Measurements from ENCODE around the gene KCNJ1.

KCNJ1 gene

DNA sequence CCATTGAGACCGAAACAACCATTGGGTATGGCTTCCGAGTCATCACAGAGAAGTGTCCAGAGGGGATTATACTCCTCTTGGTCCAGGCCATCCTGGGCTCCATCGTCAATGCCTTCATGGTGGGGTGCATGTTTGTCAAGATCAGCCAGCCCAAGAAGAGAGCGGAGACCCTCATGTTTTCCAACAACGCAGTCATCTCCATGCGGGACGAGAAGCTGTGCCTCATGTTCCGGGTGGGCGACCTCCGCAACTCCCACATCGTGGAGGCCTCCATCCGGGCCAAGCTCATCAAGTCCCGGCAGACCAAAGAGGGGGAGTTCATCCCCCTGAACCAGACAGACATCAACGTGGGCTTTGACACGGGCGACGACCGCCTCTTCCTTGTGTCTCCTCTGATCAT, 44.6 kb upstream of the KCNJ1 start:
- no peak for DNase-seq (ENCODE audit: low spot score)
- TF ChIP-seq, protein P1, sequence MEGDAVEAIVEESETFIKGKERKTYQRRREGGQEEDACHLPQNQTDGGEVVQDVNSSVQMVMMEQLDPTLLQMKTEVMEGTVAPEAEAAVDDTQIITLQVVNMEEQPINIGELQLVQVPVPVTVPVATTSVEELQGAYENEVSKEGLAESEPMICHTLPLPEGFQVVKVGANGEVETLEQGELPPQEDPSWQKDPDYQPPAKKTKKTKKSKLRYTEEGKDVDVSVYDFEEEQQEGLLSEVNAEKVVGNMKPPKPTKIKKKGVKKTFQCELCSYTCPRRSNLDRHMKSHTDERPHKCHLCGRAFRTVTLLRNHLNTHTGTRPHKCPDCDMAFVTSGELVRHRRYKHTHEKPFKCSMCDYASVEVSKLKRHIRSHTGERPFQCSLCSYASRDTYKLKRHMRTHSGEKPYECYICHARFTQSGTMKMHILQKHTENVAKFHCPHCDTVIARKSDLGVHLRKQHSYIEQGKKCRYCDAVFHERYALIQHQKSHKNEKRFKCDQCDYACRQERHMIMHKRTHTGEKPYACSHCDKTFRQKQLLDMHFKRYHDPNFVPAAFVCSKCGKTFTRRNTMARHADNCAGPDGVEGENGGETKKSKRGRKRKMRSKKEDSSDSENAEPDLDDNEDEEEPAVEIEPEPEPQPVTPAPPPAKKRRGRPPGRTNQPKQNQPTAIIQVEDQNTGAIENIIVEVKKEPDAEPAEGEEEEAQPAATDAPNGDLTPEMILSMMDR (conservative IDR thresholded peaks at IDR 0.05; ENCODE audit: low read depth), result no peak
- ChIA-PET CTCF (no interaction called here), POLR2A (ENCODE audit: low non-redundant PET) (no interaction called here)
- no peak overlapping the region for H3K27ac ChIP-seq

DNA sequence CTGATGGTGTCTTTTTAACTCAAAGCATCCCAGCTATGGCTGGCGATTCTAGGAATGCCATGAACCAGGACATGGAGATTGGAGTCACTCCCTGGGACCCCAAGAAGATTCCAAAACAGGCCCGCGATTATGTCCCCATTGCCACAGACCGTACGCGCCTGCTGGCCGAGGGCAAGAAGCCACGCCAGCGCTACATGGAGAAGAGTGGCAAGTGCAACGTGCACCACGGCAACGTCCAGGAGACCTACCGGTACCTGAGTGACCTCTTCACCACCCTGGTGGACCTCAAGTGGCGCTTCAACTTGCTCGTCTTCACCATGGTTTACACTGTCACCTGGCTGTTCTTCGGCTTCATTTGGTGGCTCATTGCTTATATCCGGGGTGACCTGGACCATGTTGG, 44.1 kb upstream of the KCNJ1 start:
- no peak overlapping the region for H3K27ac ChIP-seq
- CTCF ChIA-PET, result no interaction called here
- TF ChIP-seq, protein P1 (conservative IDR thresholded peaks at IDR 0.05; ENCODE audit: low read depth), result no peak
- POLR2A ChIA-PET (ENCODE audit: low non-redundant PET), result no interaction called here
- DNase-seq (ENCODE audit: low spot score), result no peak

DNA sequence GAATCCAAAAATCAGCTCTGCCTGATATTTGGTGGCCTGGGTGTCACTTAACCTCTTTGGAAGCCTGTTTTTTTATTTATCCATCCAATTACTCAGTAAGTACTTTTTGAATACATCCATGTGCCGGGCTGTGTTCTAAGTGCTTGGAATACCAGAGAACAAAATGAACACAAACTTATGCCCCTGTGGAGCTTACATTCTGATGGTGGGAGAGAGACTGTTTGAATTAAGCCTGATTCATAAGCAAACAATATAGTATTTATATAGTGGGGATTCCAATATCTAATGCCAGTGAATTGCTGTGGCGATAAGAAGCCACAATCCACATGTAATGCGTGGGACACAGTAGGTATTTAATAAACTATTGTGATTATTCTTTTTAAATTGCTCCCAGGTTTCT, 43.5 kb upstream of the KCNJ1 start:
- TF ChIP-seq, protein P1 (conservative IDR thresholded peaks at IDR 0.05; ENCODE audit: low read depth), result no peak
- no peak overlapping the region for H3K27ac ChIP-seq
- ChIA-PET POLR2A (ENCODE audit: low non-redundant PET) (no interaction called here), CTCF (no interaction called here)
- DNase-seq (ENCODE audit: low spot score), result no peak

DNA sequence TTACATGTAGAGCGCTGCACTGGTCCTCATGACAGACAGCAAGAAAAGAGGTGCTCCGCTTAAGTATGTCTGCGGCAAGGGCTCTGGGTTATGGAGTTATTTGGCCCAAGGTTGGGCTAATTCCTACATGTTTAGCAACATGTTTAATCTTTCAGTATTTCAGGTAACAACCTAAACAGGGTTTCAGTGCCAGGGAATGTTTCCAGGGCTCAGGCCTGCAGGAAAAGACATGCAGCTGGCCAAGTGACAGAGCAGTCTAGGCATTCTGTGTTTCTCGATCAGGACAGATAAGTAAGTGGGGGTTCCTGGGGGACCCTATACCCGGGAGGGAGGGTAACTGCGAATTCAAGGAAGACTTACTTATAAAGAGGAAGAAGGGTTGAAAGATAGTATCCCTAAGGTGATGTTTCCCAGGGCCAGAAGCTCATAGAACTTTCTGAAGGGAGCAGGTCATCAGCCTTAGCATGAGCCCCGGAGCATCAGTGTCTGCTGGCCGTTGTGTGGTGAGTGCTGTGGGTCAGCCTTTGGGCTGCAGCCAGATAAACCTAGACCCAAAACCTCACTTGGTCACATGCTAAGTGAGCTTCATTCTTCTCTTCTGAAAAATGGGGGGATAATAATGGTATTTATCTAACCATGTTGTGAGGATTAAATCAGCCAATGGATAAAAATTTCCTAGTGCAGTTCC, 42.5 kb upstream of the KCNJ1 start:
- peak overlapping the region; percentile 98 for H3K27ac ChIP-seq
- ChIA-PET POLR2A (ENCODE audit: low non-redundant PET) (no interaction called here), CTCF (interaction anchor here (0.5 to 0.8 kb wide), 2 partner anchors 47 to 1920 kb away, joined by 3 to 5 read pairs; no protein-coding TSS in a partner anchor)
- TF ChIP-seq, protein P1 (conservative IDR thresholded peaks at IDR 0.05; ENCODE audit: low read depth), result no peak
- DNase-seq (ENCODE audit: low spot score), result peak; percentile 9

DNA sequence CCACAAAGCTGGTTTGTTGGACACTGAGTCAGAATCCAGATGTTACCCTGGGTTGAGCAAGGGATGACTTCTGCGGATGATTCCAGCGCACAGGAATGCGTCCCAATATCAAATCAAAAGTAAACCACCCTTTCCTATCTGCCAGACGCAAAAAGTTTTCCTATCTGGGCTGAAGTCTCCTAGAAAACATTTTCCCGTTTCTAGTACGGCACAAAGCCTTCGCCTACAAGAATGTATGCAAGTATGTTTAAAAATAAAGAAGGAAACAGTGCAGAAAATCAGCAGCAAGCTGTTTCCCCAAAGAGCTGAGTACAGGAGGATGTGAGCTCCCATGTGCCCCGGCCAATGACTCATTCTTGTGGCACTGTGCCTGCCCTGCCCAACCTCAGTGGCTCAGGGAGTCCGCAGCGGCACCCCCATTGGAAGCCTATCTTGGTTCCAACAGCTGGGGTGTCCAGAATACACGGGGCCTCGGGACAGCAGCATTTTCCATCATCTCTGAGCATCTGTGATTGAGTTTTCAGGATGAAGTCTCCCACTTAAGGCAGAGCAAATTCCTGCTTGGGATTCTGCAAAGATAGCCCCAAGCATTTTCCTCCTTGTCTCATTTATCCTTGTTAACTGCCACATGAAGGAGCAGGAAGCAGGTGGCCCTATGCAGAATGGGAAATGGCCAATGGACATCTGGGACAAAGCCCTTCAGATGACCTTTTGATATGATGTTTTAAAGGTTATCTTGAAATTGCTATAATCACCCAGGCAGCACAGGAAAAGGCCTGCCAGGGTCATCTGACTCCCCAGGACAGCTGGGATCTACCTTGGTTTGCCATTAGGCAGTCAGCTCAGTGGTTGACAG, 41.5 kb upstream of the KCNJ1 start:
- POLR2A ChIA-PET (ENCODE audit: low non-redundant PET), result no interaction called here
- TF ChIP-seq, protein P1 (conservative IDR thresholded peaks at IDR 0.05; ENCODE audit: low read depth), result no peak
- DNase-seq (ENCODE audit: low spot score), result peak; percentile 88
- H3K27ac ChIP-seq, result peak overlapping the region; percentile 98
- CTCF ChIA-PET, result interaction anchor here (1.2 to 1.7 kb wide), 2 partner anchors 23 to 47 kb away, joined by 5 to 10 read pairs; no protein-coding TSS in a partner anchor

DNA sequence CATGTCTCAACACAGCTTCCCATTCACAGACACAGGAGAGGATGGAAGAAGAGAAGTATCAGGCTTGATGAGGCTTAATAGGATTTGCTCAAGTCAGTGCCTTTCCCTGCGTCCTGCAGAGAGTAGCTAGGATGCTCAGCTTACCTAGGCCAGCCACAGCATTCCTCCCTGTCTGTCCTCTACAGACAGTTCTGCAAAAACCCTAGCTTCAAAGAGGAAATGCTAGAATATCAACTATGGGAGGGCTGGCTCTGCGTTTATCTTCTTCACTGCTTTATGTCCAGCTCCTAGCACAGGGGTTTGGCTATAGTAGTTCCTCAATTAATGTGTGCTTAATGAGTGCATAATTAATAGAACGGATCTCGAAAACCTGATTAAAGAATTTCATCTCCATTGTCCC, 40.5 kb upstream of the KCNJ1 start:
- no peak overlapping the region for H3K27ac ChIP-seq
- no peak for DNase-seq (ENCODE audit: low spot score)
- TF ChIP-seq, protein P1 (conservative IDR thresholded peaks at IDR 0.05; ENCODE audit: low read depth), result no peak
- POLR2A ChIA-PET (ENCODE audit: low non-redundant PET), result no interaction called here
- CTCF ChIA-PET, result interaction anchor here (1.2 to 1.7 kb wide), 2 partner anchors 22 to 49 kb away, joined by 5 to 10 read pairs; no protein-coding TSS in a partner anchor

Data from RWPE1 (cell line).